H9 (cell line): ENCODE results near the gene SETBP1. TPM values are rescaled to one million over a fixed set of nuclear protein-coding genes. Genes with fewer than 3 reads are reported as not detected.

Experiments
- DNase-seq: peaks from one replicate; pipeline ENCODE4 v3.0.0-alpha.2; 2017
- H2AFZ ChIP-seq: one replicate; pipeline ENCODE4 v1.6.1; 2013; ENCODE audit warnings: mild to moderate bottlenecking, low read length, control low read depth, moderate library complexity
- H2AK5ac ChIP-seq: 2 replicates; pipeline ENCODE4 v1.6.1; 2013; ENCODE audit warnings: low read length, control low read depth, mixed read lengths; ENCODE audit not compliant: insufficient read length
- H2BK120ac ChIP-seq: one replicate; pipeline ENCODE4 v1.6.1; 2013; ENCODE audit warnings: low read depth, mild to moderate bottlenecking, low read length, control low read depth, inconsistent platforms; ENCODE audit not compliant: poor library complexity, severe bottlenecking
- H2BK12ac ChIP-seq: 2 replicates; pipeline ENCODE4 v1.6.1; 2013; ENCODE audit warnings: low read length, control low read depth, mixed read lengths, low read depth; ENCODE audit not compliant: insufficient read length
- H2BK15ac ChIP-seq: 2 replicates; pipeline ENCODE4 v1.6.1; 2013; ENCODE audit warnings: low read depth, low read length, control low read depth
- H2BK20ac ChIP-seq: one replicate; pipeline ENCODE4 v1.6.1; 2013; ENCODE audit warnings: low read depth, mild to moderate bottlenecking, low read length, control low read depth, inconsistent platforms; ENCODE audit not compliant: poor library complexity, severe bottlenecking
- H2BK5ac ChIP-seq: 2 replicates; pipeline ENCODE4 v1.6.1; 2013; ENCODE audit warnings: low read length, control low read depth, mixed read lengths; ENCODE audit not compliant: insufficient read length
- H3K14ac ChIP-seq: 2 replicates; pipeline ENCODE4 v1.6.1; 2013; ENCODE audit warnings: low read length, control low read depth; ENCODE audit not compliant: insufficient read depth
- H3K18ac ChIP-seq: 2 replicates; pipeline ENCODE4 v1.6.1; 2013; ENCODE audit warnings: low read depth, mild to moderate bottlenecking, mixed read lengths, low read length, control low read depth; ENCODE audit not compliant: insufficient read length
- H3K23ac ChIP-seq: 2 replicates; pipeline ENCODE4 v1.6.1; 2013; ENCODE audit warnings: low read length, control low read depth, mixed read lengths, low read depth; ENCODE audit not compliant: insufficient read length
- H3K23me2 ChIP-seq: 2 replicates; pipeline ENCODE4 v1.6.1; 2013; ENCODE audit warnings: low read depth, mild to moderate bottlenecking, mixed read lengths, low read length, control low read depth; ENCODE audit not compliant: insufficient read length, poor library complexity, severe bottlenecking
- H3K27ac ChIP-seq: 2 replicates; pipeline ENCODE4 v1.5.1; 2013; ENCODE audit warnings: low read length, control low read depth, mixed read lengths, low read depth; ENCODE audit not compliant: insufficient read length
- H3K27me3 ChIP-seq: 2 replicates; pipeline ENCODE4 v1.6.1; 2013; ENCODE audit warnings: low read length, control low read depth, inconsistent platforms; ENCODE audit not compliant: insufficient read depth
- H3K4ac ChIP-seq: 2 replicates; pipeline ENCODE4 v1.6.1; 2013; ENCODE audit warnings: low read depth, mild to moderate bottlenecking, control low read depth, inconsistent platforms, low read length, moderate library complexity
- H3K4me1 ChIP-seq: 2 replicates; pipeline ENCODE4 v1.6.1; 2013; ENCODE audit warnings: low read length, control low read depth, inconsistent platforms; ENCODE audit not compliant: insufficient read depth
- H3K4me2 ChIP-seq: 2 replicates; pipeline ENCODE4 v1.6.1; 2013; ENCODE audit warnings: low read length, control low read depth, mixed read lengths; ENCODE audit not compliant: insufficient read length, insufficient read depth
- H3K56ac ChIP-seq: 2 replicates; pipeline ENCODE4 v1.6.1; 2013; ENCODE audit warnings: low read depth, mild to moderate bottlenecking, mixed read lengths, low read length, control low read depth; ENCODE audit not compliant: insufficient read length
- H3K79me1 ChIP-seq: 2 replicates; pipeline ENCODE4 v1.6.1; 2013; ENCODE audit warnings: low read depth, mild to moderate bottlenecking, moderate library complexity, low read length, control low read depth, inconsistent platforms; ENCODE audit not compliant: insufficient read depth, poor library complexity, severe bottlenecking
- H3K79me2 ChIP-seq: 2 replicates; pipeline ENCODE4 v1.6.1; 2013; ENCODE audit warnings: low read length, control low read depth, inconsistent platforms; ENCODE audit not compliant: insufficient read depth
- H3K9ac ChIP-seq: 2 replicates; pipeline ENCODE4 v1.6.1; 2013; ENCODE audit warnings: low read length, control low read depth, mixed read lengths; ENCODE audit not compliant: insufficient read length; ENCODE audit errors: extremely low read depth
- H3K9me3 ChIP-seq: one replicate; pipeline ENCODE4 v1.6.1; 2013; ENCODE audit warnings: low read depth, low read length, inconsistent platforms; ENCODE audit not compliant: control insufficient read depth
- H3T11ph ChIP-seq: one replicate; pipeline ENCODE4 v1.6.1; 2013; ENCODE audit warnings: mild to moderate bottlenecking, low read length, control low read depth, inconsistent platforms
- H4K20me1 ChIP-seq: one replicate; pipeline ENCODE4 v1.6.1; 2013; ENCODE audit not compliant: control insufficient read depth, insufficient read length, insufficient read depth
- H4K5ac ChIP-seq: 2 replicates; pipeline ENCODE4 v1.6.1; 2013; ENCODE audit warnings: low read depth, mild to moderate bottlenecking, mixed read lengths, low read length, control low read depth; ENCODE audit not compliant: insufficient read length
- H4K8ac ChIP-seq: replicated peaks from 2 replicates; pipeline ENCODE4 v1.6.1; 2013; ENCODE audit warnings: low read length, control low read depth, mixed read lengths, low read depth; ENCODE audit not compliant: insufficient read length
- H4K91ac ChIP-seq: 2 replicates; pipeline ENCODE4 v1.6.1; 2013; ENCODE audit warnings: low read depth, mild to moderate bottlenecking, moderate library complexity, mixed read lengths, low read length, control low read depth; ENCODE audit not compliant: insufficient read length
- H3K27ac Mint-ChIP-seq, 3 experiments: 2 replicates in 2 of 3; 3 replicates in 1 of 3; pipeline ENCODE4 v1.8.0; 2020 to 2021; ENCODE audit warnings: mixed read lengths in 3 of 3, mild to moderate bottlenecking in 1 of 3, moderate library complexity in 1 of 3
- H3K27me3 Mint-ChIP-seq: 2 replicates; pipeline ENCODE4 v1.8.0; 2021; ENCODE audit warnings: low read depth, mild to moderate bottlenecking, moderate library complexity, mixed read lengths
- H3K36me3 Mint-ChIP-seq, 3 experiments: 2 replicates in 2 of 3; 3 replicates in 1 of 3; pipeline ENCODE4 v1.8.0; 2020 to 2021; ENCODE audit warnings: low read depth in 3 of 3, mixed read lengths in 3 of 3; ENCODE audit not compliant: insufficient read depth in 1 of 3
- H3K4me1 Mint-ChIP-seq, 2 experiments: 2 replicates each; pipeline ENCODE4 v1.8.0; 2020; ENCODE audit warnings: mixed read lengths in 2 of 2
- H3K4me3 Mint-ChIP-seq, 2 experiments: 2 replicates in 1 of 2; 3 replicates in 1 of 2; pipeline ENCODE4 v1.8.0; 2020 to 2021; ENCODE audit warnings: mild to moderate bottlenecking in 2 of 2, mixed read lengths in 2 of 2, moderate library complexity in 1 of 2
- H3K9me3 Mint-ChIP-seq, 2 experiments: 2 replicates in 1 of 2; 3 replicates in 1 of 2; pipeline ENCODE4 v1.8.0; 2020; ENCODE audit warnings: mild to moderate bottlenecking in 2 of 2, mixed read lengths in 2 of 2, moderate library complexity in 1 of 2
- WGBS: extraction: QIAGEN DNeasy Blood & Tissue Kit; methylation state at CpG from one replicate; pipeline ENCODE4 v1.1.7; 2013; ENCODE audit warnings: missing lambda C conversion rate, low lambda C conversion rate, mixed read lengths; ENCODE audit not compliant: insufficient read length; ENCODE audit errors: extremely low coverage; 5-methylcytosine and 5-hydroxymethylcytosine counted together
- total RNA-seq: library from RNA; stranded (reverse); gene quantifications from 2 replicates; pipeline ENCODE4 v1.2.1, GENCODE V29; 2021
- TF ChIP-seq, protein P1 (sequence below): fragments of 200-600 bp; sonication (generic); conservative IDR thresholded peaks from 3 replicates; pipeline ENCODE4 v1.8.0; 2021; ENCODE audit warnings: antibody characterized with exemption, mild to moderate bottlenecking

Gene SETBP1
- total RNA-seq, 1 experiment from 2014 or later = 4.6 TPM

DNA sequence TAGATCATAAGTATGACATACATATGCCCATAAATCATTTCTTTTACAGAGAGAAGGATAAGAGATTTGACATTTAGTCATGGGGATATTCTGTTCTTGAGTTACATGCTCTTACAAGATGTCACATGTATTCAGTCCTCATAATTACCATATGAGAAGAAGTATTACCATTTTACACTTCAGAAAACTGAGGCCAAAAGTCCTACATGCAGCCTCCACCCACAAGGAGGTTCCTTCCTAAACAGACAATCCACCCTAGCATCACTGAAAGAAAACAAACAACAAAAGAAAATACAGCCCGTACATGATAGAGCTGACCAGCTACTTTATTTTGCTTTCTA, 335.1 kb downstream of the SETBP1 start:
- Mint-ChIP-seq H3K4me1 (peaks cover 47 to 49% of the 10 kb centered on the region in 2 experiments), H3K36me3 (no peaks in the 10 kb centered on the region)
- WGBS = no CpG with 5 or more reads among the region's 1 CpG

More for the DNA sequence above, 335.1 kb downstream of the SETBP1 start:
- no peak overlapping the region for H3K4ac ChIP-seq
- H2BK5ac ChIP-seq = no peak overlapping the region
- no peak overlapping the region for H2AFZ ChIP-seq
- no peak overlapping the region for H3K9ac ChIP-seq
- no peaks in the 10 kb centered on the region for H3K9me3 ChIP-seq
- H4K91ac ChIP-seq = no peak overlapping the region
- no peak overlapping the region for H3K27ac ChIP-seq
- Mint-ChIP-seq H3K9me3 (peaks cover 0 to 3% of the 10 kb centered on the region in 2 experiments; a peak in 2 of 5 replicates), H3K27me3 (no peaks in the 10 kb centered on the region; the same call in 1 of the 2 replicates), H3K27ac (no peak overlapping the region), H3K4me3 (no peak overlapping the region)
- no peaks in the 10 kb centered on the region for H3K23me2 ChIP-seq
- H2BK120ac ChIP-seq = no peak overlapping the region
- H2BK15ac ChIP-seq = no peak overlapping the region
- no peak overlapping the region for H2AK5ac ChIP-seq
- H3K56ac ChIP-seq = no peak overlapping the region
- TF ChIP-seq, protein P1, sequence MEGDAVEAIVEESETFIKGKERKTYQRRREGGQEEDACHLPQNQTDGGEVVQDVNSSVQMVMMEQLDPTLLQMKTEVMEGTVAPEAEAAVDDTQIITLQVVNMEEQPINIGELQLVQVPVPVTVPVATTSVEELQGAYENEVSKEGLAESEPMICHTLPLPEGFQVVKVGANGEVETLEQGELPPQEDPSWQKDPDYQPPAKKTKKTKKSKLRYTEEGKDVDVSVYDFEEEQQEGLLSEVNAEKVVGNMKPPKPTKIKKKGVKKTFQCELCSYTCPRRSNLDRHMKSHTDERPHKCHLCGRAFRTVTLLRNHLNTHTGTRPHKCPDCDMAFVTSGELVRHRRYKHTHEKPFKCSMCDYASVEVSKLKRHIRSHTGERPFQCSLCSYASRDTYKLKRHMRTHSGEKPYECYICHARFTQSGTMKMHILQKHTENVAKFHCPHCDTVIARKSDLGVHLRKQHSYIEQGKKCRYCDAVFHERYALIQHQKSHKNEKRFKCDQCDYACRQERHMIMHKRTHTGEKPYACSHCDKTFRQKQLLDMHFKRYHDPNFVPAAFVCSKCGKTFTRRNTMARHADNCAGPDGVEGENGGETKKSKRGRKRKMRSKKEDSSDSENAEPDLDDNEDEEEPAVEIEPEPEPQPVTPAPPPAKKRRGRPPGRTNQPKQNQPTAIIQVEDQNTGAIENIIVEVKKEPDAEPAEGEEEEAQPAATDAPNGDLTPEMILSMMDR = no peak
- H3T11ph ChIP-seq = no peak overlapping the region
- H2BK12ac ChIP-seq = no peak overlapping the region
- no peak overlapping the region for H4K8ac ChIP-seq
- H2BK20ac ChIP-seq = no peak overlapping the region
- H4K5ac ChIP-seq = no peak overlapping the region
- no peak overlapping the region for H3K23ac ChIP-seq
- no peaks in the 10 kb centered on the region for H3K79me2 ChIP-seq
- H3K18ac ChIP-seq = no peak overlapping the region
- H4K20me1 ChIP-seq = no peaks in the 10 kb centered on the region
- H3K27me3 ChIP-seq = no peaks in the 10 kb centered on the region
- no peak for DNase-seq
- H3K4me2 ChIP-seq = no peak overlapping the region
- H3K4me1 ChIP-seq = peaks cover 10% of the 10 kb centered on the region; the same call in 1 of the 2 replicates
- no peaks in the 10 kb centered on the region for H3K79me1 ChIP-seq
- no peak overlapping the region for H3K14ac ChIP-seq
